Measurements from ENCODE around the gene CTNNA3.

Gene CTNNA3

GRCh38 chr10:66277481-66277880 is 1418.5 kb downstream of the CTNNA3 start:
- TF ChIP-seq CTCF (IDR thresholded peaks at IDR 0.05; ENCODE audit: low read depth, low read length) = no peak
- no peak overlapping the region for H3K4me3 ChIP-seq (ENCODE audit: low read depth, low read length)

DNA sequence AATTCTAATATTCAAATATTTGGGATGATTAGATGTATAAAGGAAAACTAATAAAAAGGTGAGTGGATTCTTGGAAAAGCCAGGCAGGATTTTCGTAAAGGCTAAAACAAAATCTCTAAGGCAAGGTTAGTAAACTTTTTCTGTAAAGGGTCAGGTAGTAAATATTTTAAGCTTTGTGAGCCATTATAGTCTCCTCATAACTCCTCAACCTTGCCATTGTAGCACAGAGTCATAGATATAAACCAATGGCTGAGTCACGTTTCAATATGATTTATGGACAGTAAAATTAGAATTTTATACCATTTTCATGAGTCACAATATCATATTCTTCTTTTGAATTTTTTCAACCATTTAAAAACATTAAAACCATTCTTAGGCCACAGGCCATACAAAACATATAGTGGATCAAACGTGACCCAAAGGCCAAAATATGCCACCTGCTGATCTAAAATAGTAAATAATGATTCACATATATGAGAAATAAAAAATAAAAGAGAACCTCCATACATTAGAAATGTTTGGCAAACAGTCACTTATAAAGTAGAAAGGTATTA is 1422.0 kb downstream of the CTNNA3 start:
- no peak for TF ChIP-seq CTCF (IDR thresholded peaks at IDR 0.05; ENCODE audit: low read depth, low read length)
- no peak overlapping the region for H3K4me3 ChIP-seq (ENCODE audit: low read depth, low read length)

- H3K4me3 ChIP-seq (ENCODE audit: low read depth, low read length) = no peak overlapping the region
- no peak for TF ChIP-seq CTCF (IDR thresholded peaks at IDR 0.05; ENCODE audit: low read depth, low read length)
These were observed 1430.6 kb downstream of the CTNNA3 start for GRCh38 chr10:66265398-66265797.

GRCh38 chr10:66259836-66260235 is 1436.2 kb downstream of the CTNNA3 start:
- H3K4me3 ChIP-seq (ENCODE audit: low read depth, low read length) = no peak overlapping the region
- no peak for TF ChIP-seq CTCF (IDR thresholded peaks at IDR 0.05; ENCODE audit: low read depth, low read length)

DNA sequence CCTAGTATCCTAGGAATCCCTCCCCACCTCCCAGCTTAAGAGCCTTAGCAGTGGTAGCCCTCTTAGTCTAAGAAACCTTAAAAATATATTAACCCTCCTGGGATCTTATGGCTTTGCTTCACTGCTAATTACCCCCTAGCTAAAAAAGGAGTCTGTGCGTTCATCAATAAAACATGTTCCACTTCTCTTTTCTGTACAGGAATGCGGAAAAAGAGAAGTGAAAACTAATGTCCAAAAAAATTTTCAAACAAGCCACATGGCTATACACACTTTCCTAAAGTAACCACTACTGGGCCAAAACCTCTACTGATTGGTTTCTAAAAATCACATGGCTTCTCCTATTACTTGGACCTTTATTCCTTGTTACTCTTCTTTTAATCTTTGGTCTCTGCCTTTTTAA is 1437.3 kb downstream of the CTNNA3 start:
- TF ChIP-seq CTCF (IDR thresholded peaks at IDR 0.05; ENCODE audit: low read depth, low read length) = no peak
- H3K4me3 ChIP-seq (ENCODE audit: low read depth, low read length) = no peak overlapping the region

GRCh38 chr10:66257801-66258200 is 1438.2 kb downstream of the CTNNA3 start:
- TF ChIP-seq CTCF (IDR thresholded peaks at IDR 0.05; ENCODE audit: low read depth, low read length) = no peak
- no peak overlapping the region for H3K4me3 ChIP-seq (ENCODE audit: low read depth, low read length)

- no peak for TF ChIP-seq CTCF (IDR thresholded peaks at IDR 0.05; ENCODE audit: low read depth, low read length)
These were observed 1443.0 kb downstream of the CTNNA3 start for GRCh38 chr10:66252986-66253385.

More at GRCh38 chr10:66252986-66253385, 1443.0 kb downstream of the CTNNA3 start:
- no peak overlapping the region for H3K4me3 ChIP-seq (ENCODE audit: low read depth, low read length)
